Stimulated activated CD8-positive, alpha-beta memory T cell treated with anti-CD3 and anti-CD28 coated beads, Interleukin-15, amount 100 ng/mL, for 4 hours (primary cell): ENCODE measurements around the gene C16orf96.

Experiments
- DNase-seq, 2 donors: peaks; one replicate each; pipeline ENCODE4 v3.0.0-alpha.2; 2020; ENCODE audit warnings: low read depth in 2 of 2

C16orf96 gene

DNA sequence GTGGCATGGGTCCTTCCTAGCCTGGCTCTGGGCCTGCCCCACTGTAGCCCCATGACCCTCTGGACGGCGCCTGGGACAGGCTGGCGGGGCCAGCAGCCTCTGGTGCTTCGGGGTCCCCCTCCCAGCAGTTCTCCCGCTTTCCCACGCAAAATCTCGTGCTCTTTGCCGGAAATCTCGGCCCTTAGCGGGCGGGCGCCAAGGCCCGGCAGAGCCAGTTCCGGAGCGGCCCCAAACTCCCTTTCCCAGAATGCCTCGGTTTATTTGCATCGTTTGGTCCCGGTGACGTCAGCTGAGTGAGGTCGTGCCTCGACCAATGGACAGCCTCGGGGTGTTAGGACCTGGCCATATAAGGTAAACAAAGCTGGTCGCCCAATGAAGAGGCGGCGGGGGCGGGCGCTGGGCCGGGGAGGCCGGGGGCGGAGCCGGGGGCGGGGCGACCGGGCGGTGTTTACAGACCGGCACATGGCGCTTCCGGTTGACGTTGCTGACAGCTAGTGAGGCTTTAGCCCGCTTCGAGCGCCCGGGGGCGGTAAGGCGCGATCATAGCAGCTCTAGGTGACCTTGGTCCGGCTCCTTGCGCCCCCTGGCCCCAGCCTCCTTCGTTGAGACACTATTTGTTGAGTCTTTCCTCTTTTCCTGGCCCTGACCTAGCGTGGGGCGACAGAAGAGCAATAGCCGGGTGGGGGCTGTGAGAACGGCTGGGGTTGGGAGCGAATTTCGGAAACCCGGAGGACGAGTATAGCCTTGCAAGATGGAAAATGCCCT lies 60.1 kb downstream of the C16orf96 start:
- peak; percentile 97 to 99 for DNase-seq

DNA sequence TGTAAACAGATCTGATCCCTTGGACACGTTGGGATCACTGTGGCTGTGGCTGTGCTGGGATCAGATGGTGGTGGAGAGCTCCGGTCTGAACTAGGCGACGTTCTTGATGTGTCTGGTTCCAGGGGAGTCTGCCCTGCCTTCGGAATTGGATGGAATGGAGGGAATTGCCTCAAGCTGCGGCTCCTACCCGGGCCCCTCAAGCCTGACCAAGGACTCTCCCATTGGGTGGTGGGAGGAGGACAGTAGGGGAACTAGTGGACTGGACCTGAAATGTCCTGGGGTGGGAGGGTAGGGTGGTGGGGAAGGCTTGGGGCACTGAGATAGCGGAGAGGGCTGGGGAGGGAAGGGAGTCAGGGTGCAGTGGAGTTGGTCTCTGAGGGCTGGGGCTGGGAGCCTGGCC lies 61.7 kb downstream of the C16orf96 start:
- no peak for DNase-seq

DNA sequence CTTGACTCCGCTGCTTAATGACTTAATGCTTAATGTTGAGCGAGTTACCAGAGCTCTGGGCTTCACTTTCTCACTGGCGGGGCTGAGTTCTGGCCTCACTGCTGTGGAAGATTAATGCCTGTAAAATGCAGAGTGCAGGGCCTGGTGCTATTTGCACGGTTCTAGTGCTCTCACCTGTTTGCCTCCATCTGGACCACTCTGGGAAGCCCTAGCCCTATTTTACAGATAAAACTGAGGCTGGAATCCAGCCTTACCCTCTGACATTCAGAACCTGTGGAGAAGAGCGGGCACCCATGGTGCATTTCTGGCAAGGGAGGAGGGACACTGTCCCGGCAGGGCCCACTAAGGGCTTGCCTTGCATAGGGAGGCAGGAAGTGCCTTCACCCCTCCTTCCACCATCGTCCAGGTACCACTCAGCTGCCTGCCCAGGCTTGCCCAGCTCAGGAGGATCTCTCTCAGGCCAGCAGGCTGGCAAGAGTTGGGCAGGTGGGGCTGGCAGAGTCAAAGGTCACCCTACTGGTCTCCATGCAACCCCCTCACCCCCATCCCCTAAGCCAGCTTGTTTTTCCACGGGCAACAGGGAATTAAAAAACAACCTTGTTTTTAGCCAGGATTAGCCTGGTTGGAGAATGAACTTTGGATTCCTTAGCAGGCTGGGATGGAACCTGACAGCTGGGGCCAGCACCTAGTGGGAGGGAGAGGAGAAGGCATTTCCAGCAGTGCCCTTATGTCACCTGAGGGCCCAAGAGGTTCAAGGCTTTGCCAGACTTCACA lies 62.7 kb downstream of the C16orf96 start:
- no peak for DNase-seq

DNA sequence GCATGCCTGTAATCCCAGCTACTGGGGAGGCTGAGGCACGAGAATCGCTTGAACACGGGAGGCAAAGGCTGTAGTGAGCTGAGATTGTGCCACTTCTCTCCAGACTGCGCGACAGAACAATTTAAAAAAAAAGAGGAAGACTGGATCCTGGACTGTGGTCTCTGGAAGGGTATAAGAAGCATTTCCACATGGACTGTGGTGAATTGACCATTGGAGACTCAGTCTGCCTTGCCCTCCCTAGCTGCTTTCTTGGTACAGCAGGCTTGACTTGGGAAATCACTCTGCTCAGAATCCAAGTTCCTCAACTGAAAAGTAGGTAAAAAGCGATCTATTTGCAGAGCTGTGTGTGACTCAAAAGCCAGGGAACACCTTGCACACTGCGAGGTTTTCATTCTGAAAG lies 67.5 kb downstream of the C16orf96 start:
- DNase-seq, result no peak

DNA sequence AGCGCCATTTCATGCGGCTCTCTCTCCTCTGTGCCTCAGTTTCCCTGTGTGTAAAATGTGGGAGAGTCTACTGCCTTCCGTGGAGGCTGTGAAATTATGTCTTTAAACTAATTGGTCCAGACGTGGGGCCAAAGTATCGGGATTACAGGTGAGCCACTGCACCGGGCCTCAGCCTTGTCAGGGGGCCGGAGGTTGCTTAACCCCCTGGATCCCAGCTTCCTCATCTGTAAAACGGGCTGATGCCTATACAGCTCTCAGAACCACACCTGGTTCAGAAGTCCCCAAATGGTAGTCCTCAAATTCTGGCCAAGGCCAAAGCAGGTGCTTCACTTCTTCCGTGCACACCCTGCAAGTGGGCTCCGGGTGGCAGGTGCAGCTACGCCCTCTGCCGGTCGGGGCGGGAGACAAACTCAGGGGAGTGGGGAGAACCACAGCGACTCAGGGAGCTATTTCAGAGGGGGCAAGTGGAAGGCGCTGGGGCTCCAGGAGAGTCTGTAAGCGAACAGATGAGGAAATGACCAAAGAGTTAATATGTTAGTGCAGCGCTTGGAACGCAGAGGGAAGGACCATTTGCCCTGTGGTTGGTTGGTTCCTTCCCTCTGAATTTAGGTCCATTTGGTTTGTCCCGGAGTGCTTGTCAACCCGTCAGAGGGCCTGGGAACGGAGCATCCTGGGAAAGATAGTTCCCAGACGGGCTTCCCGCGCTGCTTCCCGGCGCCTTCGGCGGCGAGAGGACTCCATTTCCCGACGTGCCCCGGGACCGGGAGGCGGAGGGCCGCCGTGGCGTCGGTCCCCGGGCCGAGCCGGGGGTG lies 68.1 kb downstream of the C16orf96 start, which contains the start of gene MGRN1:
Gene MGRN1, plus strand, starts transcription at position 812 of the 812 bp plus-strand sequence. CDS start 135 bp downstream, outside the sequence.
- peak; percentile 81 to 87 for DNase-seq

DNA sequence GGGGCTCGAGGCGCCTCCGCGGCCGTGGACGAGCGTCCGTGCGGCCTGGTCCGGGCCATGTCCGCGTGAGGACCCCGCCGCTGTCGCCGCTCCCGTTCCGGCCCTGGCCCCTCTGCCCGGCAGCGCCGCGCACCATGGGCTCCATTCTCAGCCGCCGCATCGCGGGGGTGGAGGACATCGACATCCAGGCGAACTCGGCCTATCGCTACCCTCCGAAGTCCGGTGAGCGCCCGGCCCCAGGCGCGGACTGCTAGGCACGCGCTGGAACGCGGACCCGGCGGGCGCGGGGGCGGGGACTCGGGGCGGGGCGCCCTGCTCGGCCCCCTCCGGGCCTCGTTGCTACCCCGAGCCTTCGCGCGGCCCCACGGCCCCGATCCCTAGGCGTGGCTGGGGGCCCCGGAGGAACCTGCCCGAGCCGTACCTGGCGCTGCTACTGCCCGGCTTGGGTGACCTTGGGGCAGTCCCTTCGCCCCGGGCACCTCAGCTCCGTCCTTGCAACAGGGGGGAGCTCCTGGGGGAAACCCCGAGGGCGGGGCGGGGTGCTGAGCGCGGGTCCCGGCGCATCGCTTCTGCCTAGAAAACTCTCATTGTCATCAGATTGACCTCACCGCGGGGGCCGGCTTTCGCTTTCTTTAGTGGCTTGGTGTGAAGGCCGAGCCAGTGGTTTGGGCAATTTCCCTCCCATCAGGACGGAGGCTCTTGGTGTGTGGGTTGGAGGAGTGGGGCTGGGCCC lies 68.9 kb downstream of the C16orf96 start:
- peak; percentile 59 to 63 for DNase-seq

DNA sequence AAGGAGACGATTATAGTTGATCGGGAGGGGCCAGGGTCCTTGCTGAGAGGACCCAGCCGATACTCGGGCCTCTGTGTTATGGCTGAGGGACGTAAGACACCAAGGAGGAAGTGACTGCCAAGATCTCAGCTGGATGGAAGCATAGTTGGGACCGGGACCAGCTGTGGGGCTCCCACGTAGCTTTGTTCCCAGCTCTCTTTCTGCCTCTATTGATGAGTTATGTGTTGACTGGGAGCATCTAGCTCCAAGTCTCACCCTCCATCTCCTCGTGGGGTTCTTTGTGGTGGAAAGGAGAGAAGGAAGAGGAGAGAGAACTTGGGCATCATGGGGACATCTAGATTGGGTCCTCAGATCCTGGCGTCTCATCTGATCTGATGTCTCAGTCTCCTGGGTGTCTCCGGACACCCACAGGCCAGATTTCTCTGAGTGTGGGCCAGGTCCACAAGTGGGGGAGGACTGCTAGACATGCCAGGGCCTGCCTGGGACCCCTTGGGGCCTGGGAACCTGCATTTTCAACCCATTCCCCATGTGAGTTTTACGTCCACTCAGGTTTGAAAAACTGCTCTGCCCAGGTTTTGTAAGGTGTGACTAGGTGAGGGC lies 69.5 kb downstream of the C16orf96 start:
- no peak for DNase-seq

DNA sequence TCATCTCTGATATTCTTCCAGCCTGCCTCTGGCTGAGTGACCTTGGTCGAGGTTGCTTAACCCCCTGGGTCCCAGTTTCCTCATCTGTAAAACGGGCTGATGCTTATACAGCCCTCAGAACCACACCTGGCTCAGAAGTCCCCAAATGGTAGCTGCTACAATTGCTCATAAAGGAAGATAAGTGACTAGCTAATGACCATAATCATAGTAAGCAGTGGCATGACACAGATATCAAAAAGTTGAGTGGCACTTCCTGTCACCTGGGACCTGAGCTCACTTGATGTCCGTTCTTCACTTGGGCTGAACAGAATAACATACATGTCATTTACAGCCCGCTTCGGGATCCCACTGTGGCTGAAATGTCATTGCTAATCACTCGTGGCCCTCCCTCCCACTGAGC lies 70.3 kb downstream of the C16orf96 start:
- no peak for DNase-seq

DNA sequence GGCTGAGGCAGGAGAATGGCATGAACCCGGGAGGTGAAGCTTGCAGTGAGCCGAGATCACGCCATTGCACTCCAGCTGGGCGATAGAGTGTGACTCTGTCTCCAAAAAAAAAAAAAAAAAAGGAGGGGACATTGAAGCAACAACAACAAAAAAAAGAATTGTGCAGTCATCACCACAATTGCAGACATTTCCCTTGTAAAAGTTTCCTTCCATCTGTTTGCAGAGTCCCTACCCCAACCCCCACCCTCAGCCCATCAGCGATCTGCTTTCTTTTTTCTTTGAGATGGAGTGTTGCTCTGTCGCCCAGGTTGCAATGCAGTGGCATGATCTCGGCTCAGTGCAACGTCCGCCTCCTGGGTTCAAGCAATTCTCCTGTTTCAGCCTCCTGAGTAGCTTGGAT lies 72.1 kb downstream of the C16orf96 start:
- no peak for DNase-seq

DNA sequence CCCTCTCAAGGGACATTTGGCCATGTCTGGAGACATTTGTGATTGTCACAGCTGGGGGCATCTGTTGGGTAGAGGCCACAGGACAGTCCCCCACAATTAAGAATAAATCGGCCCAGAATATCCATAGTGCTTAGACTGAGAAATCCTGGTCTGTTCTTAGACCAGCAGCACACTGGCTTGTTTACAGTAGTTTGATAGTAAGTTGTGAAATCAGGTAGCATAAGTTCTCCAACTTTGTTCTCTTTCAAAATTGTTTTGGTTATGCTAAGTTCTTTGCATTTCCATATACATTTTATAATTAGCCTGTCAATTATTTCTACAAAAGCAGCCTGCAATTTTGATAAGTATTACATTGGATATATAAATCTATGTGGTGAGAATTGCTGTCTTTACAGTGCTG lies 75.3 kb downstream of the C16orf96 start:
- DNase-seq, result no peak

DNA sequence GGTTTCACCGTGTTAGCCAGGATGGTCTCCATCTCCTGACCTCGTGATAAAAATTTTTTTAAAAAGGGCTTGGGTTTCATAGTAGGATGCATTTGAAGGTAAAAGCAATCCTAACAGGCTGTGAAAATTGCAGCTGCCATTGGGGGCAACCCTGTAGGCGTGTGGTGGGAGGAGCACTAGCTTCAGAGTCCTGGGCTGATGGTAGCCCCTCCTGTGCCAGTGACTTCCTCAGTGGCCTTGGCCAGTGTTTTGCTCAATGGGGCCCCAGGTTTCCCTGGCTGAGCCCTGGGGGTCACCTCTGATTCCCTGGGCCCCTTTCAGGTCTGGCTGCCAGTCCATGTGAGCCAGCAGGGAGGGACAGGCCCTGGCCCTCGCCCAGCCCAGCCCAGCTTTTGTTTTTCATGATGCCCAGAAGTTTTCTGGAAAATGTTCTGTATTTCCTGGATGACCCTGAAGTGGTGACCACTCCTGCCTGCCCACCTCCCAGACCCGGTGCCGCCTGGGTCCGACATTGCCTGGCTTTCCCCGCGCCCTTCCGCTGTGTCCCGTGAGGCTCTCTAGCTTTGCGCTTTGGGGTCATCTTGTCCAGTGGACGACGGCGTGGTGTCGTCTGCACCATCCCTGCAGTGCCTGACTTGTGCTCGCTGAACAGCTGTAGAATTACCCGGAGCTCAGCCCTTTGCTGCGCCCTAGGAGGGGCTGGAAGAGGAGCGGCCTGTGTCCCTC lies 77.9 kb downstream of the C16orf96 start:
- no peak for DNase-seq

DNA sequence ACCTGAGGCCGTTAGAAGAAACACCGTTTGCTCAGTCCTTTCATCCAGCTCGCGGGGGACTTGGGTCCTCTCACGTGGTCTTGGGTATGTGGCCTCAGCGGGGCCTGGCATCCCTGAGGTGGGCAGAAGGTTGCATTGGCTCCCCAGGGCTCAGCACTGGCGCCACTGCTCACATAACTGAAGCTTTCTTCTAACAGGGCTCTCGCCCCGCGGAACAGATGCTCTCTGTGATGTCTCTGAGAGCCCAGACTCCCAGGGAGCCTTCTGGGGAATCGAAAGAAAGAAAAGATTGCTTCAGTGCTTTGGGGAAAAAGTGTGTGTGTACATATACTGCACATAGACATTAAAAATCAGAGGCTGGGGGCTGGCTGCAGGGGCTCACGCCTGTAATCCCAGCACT lies 78.6 kb downstream of the C16orf96 start:
- no peak for DNase-seq

DNA sequence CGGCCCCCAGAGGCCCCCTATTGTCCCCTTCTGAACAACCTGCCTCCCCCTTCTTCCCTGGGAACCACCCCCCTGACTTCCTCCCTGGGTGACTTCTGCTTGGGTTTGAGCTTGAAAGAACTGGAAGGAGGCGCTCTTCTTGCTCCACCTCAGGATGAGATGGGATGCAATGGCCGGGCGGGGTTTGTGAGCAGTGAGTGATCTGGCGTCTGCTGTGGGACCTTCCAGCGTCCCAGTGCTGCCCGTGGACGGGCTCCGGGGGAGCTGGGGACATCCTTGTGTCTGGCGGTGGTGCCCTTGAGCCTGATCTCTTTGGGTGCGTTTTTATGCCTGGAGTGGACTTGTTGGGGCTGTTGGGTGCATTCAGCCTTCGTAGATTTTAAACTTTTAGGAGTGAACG lies 80.1 kb downstream of the C16orf96 start:
- DNase-seq, result no peak

DNA sequence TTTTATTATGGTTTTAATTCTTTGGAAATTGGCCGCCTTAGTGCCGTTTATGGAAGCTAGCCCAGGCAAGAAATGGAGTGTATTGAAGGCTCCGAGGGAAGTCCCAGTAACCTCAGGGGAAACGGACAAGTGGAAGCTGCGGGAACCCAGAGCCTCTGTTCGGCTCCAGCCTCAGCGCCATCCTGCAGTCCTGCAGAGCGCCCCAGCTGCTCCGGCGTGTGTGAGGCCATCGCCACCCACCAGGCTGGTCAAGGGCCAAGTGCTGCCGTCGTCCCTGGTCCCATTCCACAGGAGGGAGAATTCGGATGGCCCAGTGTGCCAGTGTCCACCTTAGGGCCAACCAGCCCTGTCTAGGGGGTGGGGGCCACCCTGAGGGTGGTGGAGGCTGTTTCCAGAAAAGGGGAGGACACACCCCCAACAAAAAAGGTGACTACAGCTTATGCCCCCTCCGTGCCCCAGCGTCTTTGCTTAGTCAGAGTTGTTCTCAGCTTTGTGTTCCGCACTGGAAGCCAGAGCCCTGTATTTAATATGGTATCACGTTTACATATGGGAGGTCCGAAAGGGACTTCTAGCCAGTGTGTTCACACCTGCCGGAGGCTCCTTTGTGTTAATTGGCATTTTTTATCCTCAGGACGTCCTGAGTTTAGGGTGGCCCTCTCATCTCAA lies 81.5 kb downstream of the C16orf96 start:
- no peak for DNase-seq

DNA sequence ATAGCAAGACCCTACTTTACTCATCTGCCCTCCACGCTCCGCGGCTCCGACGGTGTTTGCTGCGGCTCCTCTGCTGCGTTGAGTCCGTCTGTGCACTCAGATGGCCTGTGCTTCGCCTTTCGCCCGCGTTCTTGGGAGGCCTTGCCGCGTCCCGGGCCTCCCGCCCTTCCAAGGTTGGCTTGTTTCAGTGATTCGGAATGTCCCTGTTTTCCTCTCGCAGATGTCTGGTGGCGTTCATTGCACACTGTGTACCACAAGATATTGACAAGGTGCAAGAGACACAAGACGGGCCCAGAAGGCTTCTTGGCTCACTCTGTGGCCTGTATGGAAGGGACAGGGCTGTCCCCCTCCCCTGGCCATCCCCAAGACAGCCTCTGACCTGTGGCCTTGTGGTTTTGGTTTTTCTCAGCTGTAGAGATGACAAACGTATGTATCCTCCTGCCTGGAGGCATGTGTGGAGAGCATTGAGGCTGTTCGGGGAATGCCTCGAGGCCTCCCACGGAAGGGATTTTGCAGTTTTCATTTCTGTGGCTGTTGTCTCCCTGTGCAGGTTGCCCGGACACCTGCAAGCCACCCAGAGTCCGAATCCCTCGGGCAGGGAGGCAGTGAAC lies 83.9 kb downstream of the C16orf96 start:
- DNase-seq, result no peak

DNA sequence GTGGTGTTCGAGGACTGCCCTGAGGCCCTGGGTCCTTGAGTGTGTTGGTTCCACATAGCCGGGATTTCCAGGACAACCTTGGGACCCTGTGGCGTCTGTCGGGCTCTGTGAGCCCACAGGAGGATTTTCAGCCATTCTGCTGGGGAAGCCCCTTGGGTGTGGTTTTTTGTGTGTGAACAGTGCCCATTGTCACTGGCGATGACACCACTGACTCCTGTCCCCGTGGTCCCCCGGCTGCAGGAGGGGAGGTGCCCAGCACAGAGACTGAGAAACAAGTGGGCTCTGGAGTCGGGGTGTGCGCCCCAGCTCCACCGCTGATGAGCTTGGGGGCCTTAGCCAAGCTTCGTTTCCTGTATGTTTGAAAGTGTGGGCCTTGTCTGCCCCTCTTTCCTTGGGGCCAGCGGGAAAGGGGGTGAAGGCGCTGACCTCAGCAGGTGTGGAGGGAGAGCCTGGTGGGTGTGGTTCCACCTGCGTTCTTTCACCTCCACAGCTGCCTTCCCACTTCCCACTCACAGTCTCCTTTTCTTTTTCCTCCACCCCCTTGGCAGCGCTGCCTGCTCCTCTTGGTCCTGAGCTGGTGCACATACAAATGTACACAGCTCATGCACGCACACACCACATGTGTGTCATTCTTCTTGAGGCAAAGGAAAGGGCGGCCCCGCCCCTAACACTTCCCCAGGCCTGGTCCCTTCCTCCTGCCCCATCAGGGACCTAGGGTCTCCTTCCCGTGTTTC lies 84.6 kb downstream of the C16orf96 start:
- DNase-seq, result no peak

DNA sequence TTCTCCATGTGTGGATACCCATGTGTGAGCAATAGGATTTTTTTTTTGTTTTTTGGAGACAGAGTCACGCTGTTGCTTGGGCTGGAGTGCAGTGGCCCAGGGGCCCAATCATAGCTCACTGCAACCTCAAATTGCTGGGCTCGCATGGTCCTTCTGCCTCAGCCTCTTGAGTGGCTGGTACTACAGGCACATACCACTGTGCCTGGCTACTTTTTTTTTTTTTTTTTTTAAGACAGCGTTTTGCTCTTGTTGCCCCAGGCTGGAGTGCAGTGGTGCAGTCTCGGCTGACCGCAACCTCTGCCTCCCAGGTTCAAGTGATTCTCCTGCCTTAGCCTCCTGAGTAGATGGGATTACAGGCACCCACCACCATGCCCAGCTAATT lies 85.2 kb downstream of the C16orf96 start:
- no peak for DNase-seq

DNA sequence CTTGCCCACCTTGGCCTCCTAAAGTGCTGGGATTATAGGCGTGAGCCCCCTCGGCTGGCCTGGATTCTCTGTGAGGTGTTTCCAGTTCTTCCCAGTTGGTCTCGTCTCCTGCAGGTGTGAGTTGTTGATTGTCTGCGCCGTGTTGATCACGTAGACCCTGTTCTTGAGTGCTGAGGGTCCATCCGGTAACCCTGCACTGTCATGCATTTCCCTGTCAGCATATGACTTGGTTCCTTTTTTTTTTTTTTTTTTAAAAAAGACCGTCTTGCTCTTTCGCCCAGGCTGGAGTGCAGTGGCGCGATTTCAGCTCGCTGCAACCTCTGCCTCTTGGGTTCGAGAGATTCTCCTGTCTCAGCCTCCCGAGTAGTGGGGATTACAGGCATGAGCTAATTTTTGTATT lies 85.8 kb downstream of the C16orf96 start:
- DNase-seq, result no peak
